GM23338 (cell line): ENCODE results near the gene ZIC2. TPM values are rescaled to one million over a fixed set of nuclear protein-coding genes. Genes with fewer than 3 reads are reported as not detected.

Experiments
- ATAC-seq: fragments of 200-7000 bp; cut with Tn5 transposase; 3 replicates; pipeline ENCODE4 v1.9.1; 2020
- DNase-seq: peaks from one replicate; pipeline ENCODE4 v3.0.0-alpha.2; 2015; ENCODE audit warnings: low spot score
- H2AFZ ChIP-seq: fragments of 200-600 bp; sonication (generic); 2 replicates; pipeline ENCODE4 v1.8.0; 2016; ENCODE audit warnings: antibody characterized with exemption, mild to moderate bottlenecking, moderate library complexity
- H3F3A ChIP-seq: fragments of 200-600 bp; sonication (generic); replicated peaks from 2 replicates; pipeline ENCODE4 v1.8.0; 2017; ENCODE audit warnings: antibody characterized with exemption, mixed run types, low read depth
- H3K27ac ChIP-seq: fragments of 200-600 bp; sonication (generic); 2 replicates; pipeline ENCODE4 v1.6.1; 2016; ENCODE audit warnings: low read depth
- H3K27me3 ChIP-seq: fragments of 200-600 bp; sonication (generic); 2 replicates; pipeline ENCODE4 v1.8.0; 2016; ENCODE audit warnings: mild to moderate bottlenecking, mixed run types, moderate library complexity; ENCODE audit not compliant: insufficient read depth
- H3K36me3 ChIP-seq: fragments of 200-600 bp; sonication (generic); 2 replicates; pipeline ENCODE4 v1.8.0; 2016; ENCODE audit warnings: mild to moderate bottlenecking; ENCODE audit not compliant: insufficient read depth
- H3K4me1 ChIP-seq: fragments of 200-600 bp; sonication (generic); 2 replicates; pipeline ENCODE4 v1.8.0; 2016; ENCODE audit warnings: mild to moderate bottlenecking, moderate library complexity; ENCODE audit not compliant: insufficient read depth
- H3K4me2 ChIP-seq: fragments of 200-600 bp; sonication (generic); 2 replicates; pipeline ENCODE4 v1.7.1; 2017; ENCODE audit warnings: mixed run types
- H3K4me3 ChIP-seq: fragments of 200-600 bp; sonication (generic); 2 replicates; pipeline ENCODE4 v1.6.1; 2016; ENCODE audit warnings: mixed run types
- H3K79me2 ChIP-seq: fragments of 200-600 bp; sonication (generic); replicated peaks from 2 replicates; pipeline ENCODE4 v1.8.0; 2017; ENCODE audit warnings: mild to moderate bottlenecking; ENCODE audit not compliant: insufficient read depth
- H3K9me2 ChIP-seq: fragments of 200-600 bp; sonication (generic); 2 replicates; pipeline ENCODE4 v1.8.0; 2017; ENCODE audit not compliant: insufficient read depth
- H4K20me1 ChIP-seq: fragments of 200-600 bp; sonication (generic); replicated peaks from 2 replicates; pipeline ENCODE4 v1.8.0; 2017; ENCODE audit warnings: mild to moderate bottlenecking; ENCODE audit not compliant: insufficient read depth
- H3K27ac Mint-ChIP-seq: 2 replicates; pipeline ENCODE4 v1.8.0; 2020; ENCODE audit warnings: inconsistent platforms, mild to moderate bottlenecking, moderate library complexity, mixed read lengths
- H3K27me3 Mint-ChIP-seq: 3 replicates; pipeline ENCODE4 v1.8.0; 2022; ENCODE audit warnings: low read depth, mild to moderate bottlenecking, moderate library complexity, mixed read lengths, inconsistent platforms; ENCODE audit not compliant: insufficient read depth, poor library complexity
- H3K36me3 Mint-ChIP-seq: 3 replicates; pipeline ENCODE4 v1.8.0; 2021; ENCODE audit warnings: low read depth, mild to moderate bottlenecking, inconsistent platforms, moderate library complexity, mixed read lengths
- H3K4me1 Mint-ChIP-seq: 3 replicates; pipeline ENCODE4 v1.8.0; 2020; ENCODE audit warnings: mild to moderate bottlenecking, inconsistent platforms, mixed read lengths
- H3K4me3 Mint-ChIP-seq: 3 replicates; pipeline ENCODE4 v1.8.0; 2021; ENCODE audit warnings: moderate library complexity, mild to moderate bottlenecking, inconsistent platforms, mixed read lengths
- H3K9me3 Mint-ChIP-seq: 3 replicates; pipeline ENCODE4 v1.8.0; 2020; ENCODE audit warnings: moderate library complexity, mild to moderate bottlenecking, inconsistent platforms, mixed read lengths
- CREB1 ChIP-seq: fragments of 250-450 bp; sonication (Bioruptor Pico); IDR thresholded peaks from 2 replicates; pipeline ENCODE4 v1.5.0; 2020; ENCODE audit warnings: low read depth, mild to moderate bottlenecking, moderate library complexity
- CTCF ChIP-seq, 2 experiments: fragments of 200-600 bp in 1 of 2; sonication (generic) in 1 of 2; conservative IDR thresholded peaks; 2 replicates each; pipeline versions ENCODE4 v1.5.1 to v1.6.1; 2016 to 2017; ENCODE audit warnings: antibody characterized with exemption in 2 of 2, low read depth in 2 of 2, mild to moderate bottlenecking in 2 of 2, moderate library complexity in 1 of 2
- ETS1 ChIP-seq: IDR thresholded peaks from 2 replicates; pipeline ENCODE4 v1.6.1; 2016; ENCODE audit warnings: antibody characterized with exemption
- EZH2 ChIP-seq: fragments of 200-600 bp; sonication (generic); IDR thresholded peaks from one replicate; pipeline ENCODE4 v1.8.0; 2017; ENCODE audit warnings: antibody characterized with exemption, mild to moderate bottlenecking, low read depth; ENCODE audit not compliant: unreplicated experiment
- EZH2phosphoT487 ChIP-seq: fragments of 200-600 bp; sonication (generic); IDR thresholded peaks from one replicate; pipeline ENCODE4 v1.8.1; 2018; ENCODE audit warnings: antibody characterized with exemption; ENCODE audit not compliant: unreplicated experiment
- JUNB ChIP-seq: IDR thresholded peaks from one replicate; pipeline ENCODE4 v1.6.1; 2016; ENCODE audit warnings: antibody characterized with exemption; ENCODE audit not compliant: unreplicated experiment
- NANOG ChIP-seq: IDR thresholded peaks from 2 replicates; pipeline ENCODE4 v1.6.1; 2016; ENCODE audit warnings: antibody characterized with exemption, borderline replicate concordance
- POLR2AphosphoS5 ChIP-seq: IDR thresholded peaks from 2 replicates; pipeline ENCODE4 v1.6.1; 2016; ENCODE audit warnings: antibody characterized with exemption, low read depth
- REST ChIP-seq: IDR thresholded peaks from one replicate; pipeline ENCODE4 v1.6.1; 2018; ENCODE audit warnings: antibody characterized with exemption; ENCODE audit not compliant: unreplicated experiment
- STAT1 ChIP-seq: IDR thresholded peaks from one replicate; pipeline ENCODE4 v1.6.1; 2016; ENCODE audit warnings: antibody characterized with exemption; ENCODE audit not compliant: unreplicated experiment
- ZNF114 ChIP-seq: fragments of 250-450 bp; sonication (Bioruptor Pico); IDR thresholded peaks from 2 replicates; pipeline ENCODE4 v1.5.0; 2020; ENCODE audit warnings: mild to moderate bottlenecking, moderate library complexity
- ZNF331 ChIP-seq: fragments of 250-450 bp; sonication (Bioruptor Pico); IDR thresholded peaks from 2 replicates; pipeline ENCODE4 v1.5.0; 2020; ENCODE audit warnings: low read depth, mild to moderate bottlenecking, moderate library complexity
- ZNF462 ChIP-seq: fragments of 250-450 bp; sonication (Bioruptor Pico); IDR thresholded peaks from 2 replicates; pipeline ENCODE4 v1.5.0; 2020; ENCODE audit warnings: mild to moderate bottlenecking, moderate library complexity
- polyA plus RNA-seq: library from polyadenylated mRNA; unstranded; fragments of >200 nt; fragmentation: Nextera tagmentation; extraction: Ambion mirVana; gene quantifications from 2 replicates; pipeline ENCODE4 v1.2.1, GENCODE V29; 2016
- total RNA-seq: library from RNA; depleted of rRNA; stranded (reverse); fragments of >200 nt; shearing (Covaris generic); gene quantifications from 2 replicates; pipeline ENCODE4 v1.2.3, GENCODE V29; 2014

Gene ZIC2
- total and polyA plus RNA-seq, 2 experiments from 2014 or later = 63.2 to 87.9 TPM

GRCh38 chr13:99994638-99995020 is 13.0 kb downstream of the ZIC2 start:
- Histone ChIP-seq H3K27me3 (peaks cover 90% of the 10 kb centered on the region), H4K20me1 (no peaks in the 10 kb centered on the region), H3K4me1 (peaks cover 56% of the 10 kb centered on the region), H3K4me2 (peak overlapping the region; percentile 74), H3K4me3 (no peak overlapping the region; the same call in 1 of the 2 replicates), H2AFZ (no peak overlapping the region), H3K9me2 (no peaks in the 10 kb centered on the region), H3F3A (peaks cover 32% of the 10 kb centered on the region), H3K79me2 (no peaks in the 10 kb centered on the region), H3K27ac (no peak overlapping the region), H3K36me3 (no peaks in the 10 kb centered on the region)
- Mint-ChIP-seq H3K9me3 (no peaks in the 10 kb centered on the region), H3K4me3 (peak overlapping the region; percentile 14; the same call in 1 of the 3 replicates), H3K27me3 (peaks cover 72% of the 10 kb centered on the region), H3K36me3 (no peaks in the 10 kb centered on the region), H3K4me1 (peaks cover 56% of the 10 kb centered on the region), H3K27ac (no peak overlapping the region)
- ATAC-seq (no peak), DNase-seq (no peak)
- no peak for TF ChIP-seq REST
- TF ChIP-seq ZNF114 (CRISPR knock-in tag) = no peak
- no peak for TF ChIP-seq CTCF (conservative IDR thresholded peaks at IDR 0.05; ENCODE audit: low read depth in 2 of 2)
- TF ChIP-seq JUNB = no peak
- TF ChIP-seq CREB1 (CRISPR knock-in tag) = no peak
- TF ChIP-seq EZH2phosphoT487 = no peak
- no peak for TF ChIP-seq POLR2AphosphoS5
- no peak for TF ChIP-seq ZNF331
- no peak for TF ChIP-seq ETS1
- no peak for TF ChIP-seq EZH2
- TF ChIP-seq STAT1 = no peak
- TF ChIP-seq ZNF462 (CRISPR knock-in tag) = no peak
- TF ChIP-seq NANOG = no peak
